Stimulated activated CD4-positive, alpha-beta T cell treated with anti-CD3 and anti-CD28 coated beads, TNF-alpha, amount 100 ng/mL, for 1 hour (primary cell): ENCODE data around the gene THY1.
"Not testable (repeated sequence)": the region's sequence is repeated elsewhere in the genome, so short reads cannot be mapped to it uniquely, and the experiment has no call there.

ENCODE experiments used
- DNase-seq, 3 donors: peaks; one replicate each; pipeline ENCODE4 v3.0.0-alpha.2; 2020; ENCODE audit warnings: low read depth in 3 of 3, low spot score in 1 of 3

The THY1 gene

GRCh38 chr11:119445850-119446249, 22.9 kb upstream of the THY1 start:
- no peak for DNase-seq

- DNase-seq, result no peak
Measured at GRCh38 chr11:119445379-119445778, 22.4 kb upstream of the THY1 start.

GRCh38 chr11:119441898-119442243, 18.9 kb upstream of the THY1 start:
- no peak for DNase-seq

- DNase-seq, result no peak
Measured at GRCh38 chr11:119438599-119438998, 15.6 kb upstream of the THY1 start.

- not testable (repeated sequence) for DNase-seq
Measured at GRCh38 chr11:119437521-119437920, 14.5 kb upstream of the THY1 start.

GRCh38 chr11:119436711-119437110, 13.7 kb upstream of the THY1 start:
- no peak for DNase-seq

- DNase-seq, result no peak
Measured at GRCh38 chr11:119436093-119436492, 13.1 kb upstream of the THY1 start.

- no peak for DNase-seq
Measured at GRCh38 chr11:119434591-119435330, 11.8 kb upstream of the THY1 start.

- DNase-seq, result no peak
Measured at GRCh38 chr11:119433358-119433725, 10.4 kb upstream of the THY1 start.

GRCh38 chr11:119432484-119433357, 9.7 kb upstream of the THY1 start:
- DNase-seq, result no peak

- DNase-seq, result no peak
Measured at GRCh38 chr11:119431523-119431922, 8.6 kb upstream of the THY1 start.

- DNase-seq, result no peak
Measured at GRCh38 chr11:119427279-119427678, 4.3 kb upstream of the THY1 start.

- no peak for DNase-seq
Measured at GRCh38 chr11:119426142-119426541, 3.2 kb upstream of the THY1 start.

- no peak for DNase-seq
Measured at GRCh38 chr11:119424775-119425174, 1.8 kb upstream of the THY1 start.

- no peak for DNase-seq
Measured at GRCh38 chr11:119424276-119424675, 1.3 kb upstream of the THY1 start.

- DNase-seq, result no peak
Measured at GRCh38 chr11:119423509-119424254, 710 bp upstream of the THY1 start.

- no peak for DNase-seq
Measured at GRCh38 chr11:119421941-119422808, 797 bp downstream of the THY1 start.

GRCh38 chr11:119421351-119421750, 1.6 kb downstream of the THY1 start:
- DNase-seq, result no peak

- no peak for DNase-seq
Measured at GRCh38 chr11:119420631-119421030, 2.3 kb downstream of the THY1 start.

- no peak for DNase-seq
Measured at GRCh38 chr11:119419834-119420492, 3.0 kb downstream of the THY1 start.
